Erythroblast (primary cell): ENCODE data around the gene SEMA3F.

Source experiments
- GATA1 ChIP-seq: IDR thresholded peaks from 2 replicates; pipeline ENCODE4 v1.6.1; 2011; ENCODE audit warnings: low read depth, mild to moderate bottlenecking, control low read depth, low read length, moderate library complexity
- POLR2A ChIP-seq: IDR thresholded peaks from 2 replicates; pipeline ENCODE4 v1.6.1; 2011; ENCODE audit warnings: mild to moderate bottlenecking, low read length

- TF ChIP-seq POLR2A, result no peak
- no peak for TF ChIP-seq GATA1
These were observed 15.6 kb downstream of the SEMA3F start for GRCh38 chr3:50170689-50171088.
